Testis (tissue), 2 donors: ENCODE results near the gene CDKAL1.

Experiments used
- POLR2A ChIP-seq: fragments of 450-650 bp; IDR thresholded peaks from one replicate; pipeline ENCODE4 v1.6.1; 2017; ENCODE audit warnings: antibody characterized with exemption, mild to moderate bottlenecking, moderate library complexity
- TF ChIP-seq, protein P1 (sequence below), 3 experiments: fragments of 450-650 bp in 2 of 3; fragments of 200-600 bp in 1 of 3; sonication (generic) in 1 of 3; IDR thresholded peaks; one replicate each; pipeline ENCODE4 v1.5.1; 2016 to 2019; ENCODE audit warnings: antibody characterized with exemption in 3 of 3, mild to moderate bottlenecking in 2 of 3, moderate library complexity in 1 of 3

DNA sequence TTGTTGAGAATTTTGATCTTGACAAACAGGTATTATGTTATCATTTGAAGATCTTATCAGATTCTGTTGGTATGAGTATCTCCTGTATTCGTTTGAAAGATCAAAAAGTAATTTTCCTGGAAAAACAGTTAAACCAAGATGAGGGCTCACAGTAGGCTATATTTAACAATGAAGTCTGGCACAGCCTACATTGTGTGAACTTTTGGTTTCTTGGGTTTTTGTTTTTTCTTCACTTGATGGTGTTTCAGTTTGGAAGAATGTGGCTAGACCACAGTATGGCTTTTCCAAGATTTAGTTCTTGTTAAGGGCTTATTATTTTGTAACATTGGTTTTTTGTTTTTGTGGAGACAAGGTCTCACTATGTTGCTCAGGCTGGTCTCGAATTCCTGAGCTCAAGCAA is 306.4 kb downstream of the CDKAL1 start:
- TF ChIP-seq, protein P1, sequence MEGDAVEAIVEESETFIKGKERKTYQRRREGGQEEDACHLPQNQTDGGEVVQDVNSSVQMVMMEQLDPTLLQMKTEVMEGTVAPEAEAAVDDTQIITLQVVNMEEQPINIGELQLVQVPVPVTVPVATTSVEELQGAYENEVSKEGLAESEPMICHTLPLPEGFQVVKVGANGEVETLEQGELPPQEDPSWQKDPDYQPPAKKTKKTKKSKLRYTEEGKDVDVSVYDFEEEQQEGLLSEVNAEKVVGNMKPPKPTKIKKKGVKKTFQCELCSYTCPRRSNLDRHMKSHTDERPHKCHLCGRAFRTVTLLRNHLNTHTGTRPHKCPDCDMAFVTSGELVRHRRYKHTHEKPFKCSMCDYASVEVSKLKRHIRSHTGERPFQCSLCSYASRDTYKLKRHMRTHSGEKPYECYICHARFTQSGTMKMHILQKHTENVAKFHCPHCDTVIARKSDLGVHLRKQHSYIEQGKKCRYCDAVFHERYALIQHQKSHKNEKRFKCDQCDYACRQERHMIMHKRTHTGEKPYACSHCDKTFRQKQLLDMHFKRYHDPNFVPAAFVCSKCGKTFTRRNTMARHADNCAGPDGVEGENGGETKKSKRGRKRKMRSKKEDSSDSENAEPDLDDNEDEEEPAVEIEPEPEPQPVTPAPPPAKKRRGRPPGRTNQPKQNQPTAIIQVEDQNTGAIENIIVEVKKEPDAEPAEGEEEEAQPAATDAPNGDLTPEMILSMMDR (IDR thresholded peaks at IDR 0.05), result no peak
- TF ChIP-seq POLR2A, result no peak
